A549 (cell line): Measurements from ENCODE around the gene DHX16. TPM values are rescaled to one million over a fixed set of nuclear protein-coding genes. Genes with fewer than 3 reads are reported as not detected.
A peak's percentile ranks its signal among the peaks of the same experiment; 100 is the strongest.

Experiments used
- ATAC-seq, 2 experiments: fragments of 200-7000 bp in 1 of 2; fragments of >200 bp in 1 of 2; cut with Nextera tagmentation in 1 of 2; cut with Tn5 transposase in 1 of 2; 3 replicates each; pipeline versions ENCODE4 v1.8.0 to v1.9.1; 2018 to 2020; ENCODE audit warnings: mild to moderate bottlenecking in 1 of 2, moderate library complexity in 1 of 2
- CTCF ChIA-PET: fragments of 300-600 bp; sonication (Branson Sonifier 250); formaldehyde crosslinking; extraction: SDS; loops from one replicate; lab custom pipeline; 2021; ENCODE audit warnings: antibody characterized with exemption, inconsistent platforms; lab: Yijun Ruan, JAX
- POLR2A ChIA-PET: fragments of 350-600 bp; formaldehyde crosslinking; extraction: SDS; loops from one replicate; lab custom pipeline; 2021; ENCODE audit warnings: antibody characterized with exemption, inconsistent platforms; lab: Yijun Ruan, JAX
- DNase-seq, 2 experiments: peaks; one replicate each; pipeline versions ENCODE4 v3.0.0 to v3.0.0-alpha.2; 2011 to 2016; ENCODE audit warnings: low read depth in 1 of 2, low spot score in 1 of 2
- FAIRE-seq: peaks from 2 replicates; lab custom pipeline; 2011; peaks lifted over from hg19 to GRCh38; lab: Jason Lieb, UNC
- H3K27ac ChIP-seq, 2 experiments: fragments of >200 bp; sonication (Bioruptor Twin); formaldehyde crosslinking; 3 replicates each; pipeline ENCODE4 v1.5.1; 2016 to 2017
- H3K4me1 ChIP-seq: fragments of >200 bp; sonication (Bioruptor Twin); formaldehyde crosslinking; 3 replicates; pipeline ENCODE4 v1.6.1; 2016
- H3K4me2 ChIP-seq: fragments of >200 bp; sonication (Bioruptor Twin); formaldehyde crosslinking; 3 replicates; pipeline ENCODE4 v1.6.1; 2016
- H3K4me3 ChIP-seq: fragments of >200 bp; sonication (Bioruptor Twin); formaldehyde crosslinking; 3 replicates; pipeline ENCODE4 v1.5.1; 2016
- H3K9me3 ChIP-seq: fragments of >200 bp; sonication (Bioruptor Twin); formaldehyde crosslinking; 3 replicates; pipeline ENCODE4 v1.6.1; 2016
- CBX8 ChIP-seq: fragments of 200-600 bp; sonication (generic); IDR thresholded peaks from 2 replicates; pipeline ENCODE4 v1.6.1; 2016
- CEBPB ChIP-seq, 2 experiments: fragments of >200 bp in 1 of 2; sonication (Bioruptor Twin) in 1 of 2; formaldehyde crosslinking in 1 of 2; IDR thresholded peaks; 2 replicates each; pipeline ENCODE4 v1.6.1; 2012 to 2016
- CHD2 ChIP-seq: fragments of 150-350 bp; IDR thresholded peaks from 2 replicates; pipeline ENCODE4 v1.6.1; 2014; ENCODE audit warnings: low read length; ENCODE audit not compliant: partially characterized antibody
- FOSL2 ChIP-seq, 2 experiments: fragments of 450-650 bp in 1 of 2; fragments of >200 bp in 1 of 2; sonication (Bioruptor Twin) in 1 of 2; formaldehyde crosslinking; IDR thresholded peaks; 2 replicates each; pipeline versions ENCODE4 v1.5.0 to v1.6.1; 2016 to 2020; ENCODE audit warnings: mild to moderate bottlenecking in 1 of 2, moderate library complexity in 1 of 2
- GATA3 ChIP-seq: IDR thresholded peaks from 2 replicates; pipeline ENCODE4 v1.6.1; 2012; ENCODE audit warnings: borderline replicate concordance
- JUN ChIP-seq, 2 experiments: fragments of >200 bp; sonication (Bioruptor Twin); formaldehyde crosslinking; IDR thresholded peaks; 2 replicates in 1 of 2; 3 replicates in 1 of 2; pipeline ENCODE4 v1.6.1; 2016 to 2017
- JUNB ChIP-seq: fragments of >200 bp; sonication (Bioruptor Twin); formaldehyde crosslinking; IDR thresholded peaks from 2 replicates; pipeline ENCODE4 v1.6.1; 2016
- KDM1A ChIP-seq: fragments of 200-600 bp; sonication (generic); IDR thresholded peaks from 2 replicates; pipeline ENCODE4 v1.6.1; 2016; ENCODE audit warnings: low read depth, mild to moderate bottlenecking
- KDM5A ChIP-seq: fragments of 200-600 bp; sonication (generic); IDR thresholded peaks from 2 replicates; pipeline ENCODE4 v1.6.1; 2016; ENCODE audit warnings: antibody characterized with exemption, mild to moderate bottlenecking
- MAFK ChIP-seq: fragments of 450-650 bp; IDR thresholded peaks from 2 replicates; pipeline ENCODE4 v1.6.1; 2014; ENCODE audit not compliant: partially characterized antibody
- MYC ChIP-seq: IDR thresholded peaks from 2 replicates; pipeline ENCODE4 v1.6.1; 2012; ENCODE audit warnings: mild to moderate bottlenecking, inconsistent platforms, low read length, improper control_type of control experiment, borderline replicate concordance
- PBX3 ChIP-seq: IDR thresholded peaks from 2 replicates; pipeline ENCODE4 v1.6.1; 2012
- PHF8 ChIP-seq: fragments of 200-600 bp; sonication (generic); IDR thresholded peaks from 2 replicates; pipeline ENCODE4 v1.6.1; 2016; ENCODE audit warnings: low read depth, mild to moderate bottlenecking, antibody characterized with exemption, moderate library complexity, borderline replicate concordance
- POLR2A ChIP-seq: IDR thresholded peaks from 2 replicates; pipeline ENCODE4 v1.6.1; 2012; ENCODE audit warnings: mild to moderate bottlenecking, low read length
- RARB ChIP-seq: fragments of 250-450 bp; sonication (Bioruptor Pico); IDR thresholded peaks from 2 replicates; pipeline ENCODE4 v1.8.0; 2021; ENCODE audit warnings: mild to moderate bottlenecking, moderate library complexity
- USF2 ChIP-seq: fragments of 450-650 bp; IDR thresholded peaks from 2 replicates; pipeline ENCODE4 v1.6.1; 2014; ENCODE audit warnings: antibody characterized with exemption
- ZNF302 ChIP-seq: fragments of 250-450 bp; sonication (Bioruptor Pico); IDR thresholded peaks from 2 replicates; pipeline ENCODE4 v1.9.0; 2021; ENCODE audit warnings: inconsistent platforms, mild to moderate bottlenecking, moderate library complexity
- WGBS: methylation state at CpG from one replicate; pipeline ENCODE4 v1.1.6; 2017; ENCODE audit errors: missing lambda C conversion rate; 5-methylcytosine and 5-hydroxymethylcytosine counted together
- polyA plus RNA-seq, 4 experiments: library from polyadenylated mRNA; depleted of rRNA in 3 of 4; stranded (reverse); fragments of >200 nt; fragmentation: RNase III in 1 of 4; extraction: RNeasy Plus Mini Kit Qiagen cat#74134 plus additional on column Dnase treatment in 1 of 4; gene quantifications; 2 replicates in 3 of 4; 3 replicates in 1 of 4; pipeline ENCODE4 v1.2.3, GENCODE V29; 2011 to 2017
- TF ChIP-seq, protein P1 (sequence below): fragments of 250-450 bp; sonication (Bioruptor Pico); IDR thresholded peaks from 2 replicates; pipeline ENCODE4 v1.5.0; 2021; ENCODE audit warnings: mild to moderate bottlenecking, moderate library complexity, borderline replicate concordance
- TF ChIP-seq, protein P2 (sequence below): fragments of 250-450 bp; sonication (Bioruptor Pico); IDR thresholded peaks from 2 replicates; pipeline ENCODE4 v1.5.0; 2020; ENCODE audit warnings: low read depth, mild to moderate bottlenecking, moderate library complexity
- TF ChIP-seq, protein P3 (sequence below): IDR thresholded peaks from 2 replicates; pipeline ENCODE4 v1.6.1; 2012; ENCODE audit warnings: low read depth, borderline replicate concordance
- TF ChIP-seq, protein P4 (sequence below): IDR thresholded peaks from 2 replicates; pipeline ENCODE4 v1.6.1; 2012
- TF ChIP-seq, protein P5 (sequence below): fragments of >200 bp; sonication (Bioruptor Twin); formaldehyde crosslinking; IDR thresholded peaks from 3 replicates; pipeline ENCODE4 v1.6.1; 2016

The DHX16 gene
- polyA plus RNA-seq, 2 of the 4 experiments (the other 2 are of a cell fraction) = 31.6 TPM

DNA sequence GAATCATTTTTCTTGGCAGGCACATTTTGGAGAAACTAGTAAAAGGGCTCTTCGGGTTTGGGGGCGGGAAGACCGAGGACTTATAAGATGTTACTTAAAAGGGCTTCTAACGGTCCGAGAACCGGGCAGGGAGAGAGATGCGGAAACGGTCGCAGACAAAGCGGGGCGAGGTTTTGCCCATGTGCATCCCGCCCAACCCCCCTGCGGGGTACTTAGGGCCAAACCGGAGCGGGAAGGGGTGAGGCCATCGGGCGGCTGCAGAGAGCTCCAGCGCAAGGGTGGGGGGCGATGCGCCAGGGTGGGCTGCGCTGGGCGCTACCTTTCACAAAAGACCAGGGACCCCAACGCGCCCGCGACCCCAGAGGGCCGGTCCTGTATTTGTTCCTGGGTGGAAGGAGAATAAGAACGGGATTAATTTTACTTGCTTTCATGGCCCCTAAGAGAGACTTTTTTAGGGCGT, 48.0 kb upstream of the DHX16 start (continued):
- TF ChIP-seq PBX3 (no peak), GATA3 (no peak)
- TF ChIP-seq, protein P1, sequence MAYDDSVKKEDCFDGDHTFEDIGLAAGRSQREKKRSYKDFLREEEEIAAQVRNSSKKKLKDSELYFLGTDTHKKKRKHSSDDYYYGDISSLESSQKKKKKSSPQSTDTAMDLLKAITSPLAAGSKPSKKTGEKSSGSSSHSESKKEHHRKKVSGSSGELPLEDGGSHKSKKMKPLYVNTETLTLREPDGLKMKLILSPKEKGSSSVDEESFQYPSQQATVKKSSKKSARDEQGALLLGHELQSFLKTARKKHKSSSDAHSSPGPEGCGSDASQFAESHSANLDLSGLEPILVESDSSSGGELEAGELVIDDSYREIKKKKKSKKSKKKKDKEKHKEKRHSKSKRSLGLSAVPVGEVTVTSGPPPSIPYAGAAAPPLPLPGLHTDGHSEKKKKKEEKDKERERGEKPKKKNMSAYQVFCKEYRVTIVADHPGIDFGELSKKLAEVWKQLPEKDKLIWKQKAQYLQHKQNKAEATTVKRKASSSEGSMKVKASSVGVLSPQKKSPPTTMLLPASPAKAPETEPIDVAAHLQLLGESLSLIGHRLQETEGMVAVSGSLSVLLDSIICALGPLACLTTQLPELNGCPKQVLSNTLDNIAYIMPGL (CRISPR knock-in tag) = no peak

GRCh38 chr6:30719791-30720737, 47.3 kb upstream of the DHX16 start, which contains the start of gene TUBB:
Gene TUBB (plus strand): TSS chr6:30720352. CDS start chr6:30720507, 155 bp downstream.
- peak within 1 kb of the TSS; percentile 98 for H3K4me3 ChIP-seq
- no peak for FAIRE-seq

More at GRCh38 chr6:30719791-30720737, 47.3 kb upstream of the DHX16 start, which contains the start of gene TUBB:
- peak; percentile 98 for TF ChIP-seq MAFK
- no peak for TF ChIP-seq CHD2
- TF ChIP-seq, protein P2, sequence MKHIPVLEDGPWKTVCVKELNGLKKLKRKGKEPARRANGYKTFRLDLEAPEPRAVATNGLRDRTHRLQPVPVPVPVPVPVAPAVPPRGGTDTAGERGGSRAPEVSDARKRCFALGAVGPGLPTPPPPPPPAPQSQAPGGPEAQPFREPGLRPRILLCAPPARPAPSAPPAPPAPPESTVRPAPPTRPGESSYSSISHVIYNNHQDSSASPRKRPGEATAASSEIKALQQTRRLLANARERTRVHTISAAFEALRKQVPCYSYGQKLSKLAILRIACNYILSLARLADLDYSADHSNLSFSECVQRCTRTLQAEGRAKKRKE = no peak
- peak; percentile 38 for TF ChIP-seq USF2
- TF ChIP-seq JUNB = no peak
- TF ChIP-seq JUN (IDR thresholded peaks at IDR 0.05) = peak; percentile 66 to 84
- no peak for TF ChIP-seq PBX3
- TF ChIP-seq, protein P3, sequence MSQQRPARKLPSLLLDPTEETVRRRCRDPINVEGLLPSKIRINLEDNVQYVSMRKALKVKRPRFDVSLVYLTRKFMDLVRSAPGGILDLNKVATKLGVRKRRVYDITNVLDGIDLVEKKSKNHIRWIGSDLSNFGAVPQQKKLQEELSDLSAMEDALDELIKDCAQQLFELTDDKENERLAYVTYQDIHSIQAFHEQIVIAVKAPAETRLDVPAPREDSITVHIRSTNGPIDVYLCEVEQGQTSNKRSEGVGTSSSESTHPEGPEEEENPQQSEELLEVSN = peak; percentile 54; the same call in 1 of the 2 replicates
- no peak for TF ChIP-seq CBX8
- no peak for TF ChIP-seq KDM5A
- TF ChIP-seq KDM1A = no peak
- TF ChIP-seq PHF8 = 0 out of 2 replicates have a peak, but pooled peaks have one; percentile 10
- TF ChIP-seq, protein P4, sequence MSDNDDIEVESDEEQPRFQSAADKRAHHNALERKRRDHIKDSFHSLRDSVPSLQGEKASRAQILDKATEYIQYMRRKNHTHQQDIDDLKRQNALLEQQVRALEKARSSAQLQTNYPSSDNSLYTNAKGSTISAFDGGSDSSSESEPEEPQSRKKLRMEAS = peak; percentile 44; the same call in 1 of the 2 replicates
- TF ChIP-seq POLR2A = peak; percentile 69
- TF ChIP-seq, protein P5, sequence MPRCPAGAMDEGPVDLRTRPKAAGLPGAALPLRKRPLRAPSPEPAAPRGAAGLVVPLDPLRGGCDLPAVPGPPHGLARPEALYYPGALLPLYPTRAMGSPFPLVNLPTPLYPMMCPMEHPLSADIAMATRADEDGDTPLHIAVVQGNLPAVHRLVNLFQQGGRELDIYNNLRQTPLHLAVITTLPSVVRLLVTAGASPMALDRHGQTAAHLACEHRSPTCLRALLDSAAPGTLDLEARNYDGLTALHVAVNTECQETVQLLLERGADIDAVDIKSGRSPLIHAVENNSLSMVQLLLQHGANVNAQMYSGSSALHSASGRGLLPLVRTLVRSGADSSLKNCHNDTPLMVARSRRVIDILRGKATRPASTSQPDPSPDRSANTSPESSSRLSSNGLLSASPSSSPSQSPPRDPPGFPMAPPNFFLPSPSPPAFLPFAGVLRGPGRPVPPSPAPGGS = peak; percentile 41; the same call in 1 of the 3 replicates
- no peak for TF ChIP-seq RARB (CRISPR knock-in tag)
- TF ChIP-seq CEBPB (IDR thresholded peaks at IDR 0.05) = peak in 1 of 2 experiments; percentile 33; a peak in 2 of 4 replicates
- no peak for TF ChIP-seq FOSL2 (IDR thresholded peaks at IDR 0.05)
- TF ChIP-seq FOSL2 (CRISPR knock-in tag; IDR thresholded peaks at IDR 0.05) = no peak
- no peak for TF ChIP-seq ZNF302 (CRISPR knock-in tag)
- peak; percentile 56; the same call in 1 of the 2 replicates for TF ChIP-seq MYC
- H3K4me1 ChIP-seq = peaks cover 46% of the 10 kb centered on the region
- no peaks in the 10 kb centered on the region for H3K9me3 ChIP-seq
- ChIA-PET CTCF (interaction anchor here (2.5 to 18.8 kb wide), 3 partner anchors 9 to 42 kb away, joined by 8 to 539 read pairs (median 22); partner anchors contain the start of gene DHX16), POLR2A (interaction anchor here (1.2 to 3.5 kb wide), 5 partner anchors 29 to 100 kb away, joined by 4 to 12 read pairs (median 7); partner anchors contain the start of genes DHX16 and NRM)
- WGBS = 2% methylated on average over 37 of the region's 38 CpGs
- peak within 1 kb of the TSS; percentile 99 to 100 for H3K27ac ChIP-seq
- ATAC-seq (peak; percentile 79 to 85), DNase-seq (peak; percentile 78 to 96)
- H3K4me2 ChIP-seq = peak within 1 kb of the TSS; percentile 87
